Small intestine (tissue), 7 donors: ENCODE results near the gene PARD6A. TPM values are rescaled to one million over a fixed set of nuclear protein-coding genes. Genes with fewer than 3 reads are reported as not detected.

Experiments used
- DNase-seq, 2 donors: peaks; one replicate each; pipeline versions ENCODE4 v3.0.0 to v3.0.0-alpha.2; 2013
- FAIRE-seq: peaks from 2 replicates; lab custom pipeline; 2012; peaks lifted over from hg19 to GRCh38; lab: Jason Lieb, UNC
- H3K27ac ChIP-seq, 3 donors: one replicate each; pipeline ENCODE4 v1.5.1; 2013; ENCODE audit warnings: low read length in 2 of 3, mild to moderate bottlenecking in 2 of 3, control low read depth in 1 of 3, inconsistent platforms in 1 of 3, low read depth in 1 of 3, moderate library complexity in 1 of 3
- H3K27me3 ChIP-seq, 3 donors: one replicate each; pipeline ENCODE4 v1.6.1; 2013; ENCODE audit warnings: low read length in 3 of 3, inconsistent platforms in 1 of 3; ENCODE audit not compliant: control insufficient read depth in 3 of 3, insufficient read depth in 3 of 3
- H3K36me3 ChIP-seq, 3 donors: one replicate each; pipeline ENCODE4 v1.6.1; 2013; ENCODE audit warnings: low read length in 3 of 3, inconsistent platforms in 1 of 3, low read depth in 1 of 3, mild to moderate bottlenecking in 1 of 3, moderate library complexity in 1 of 3; ENCODE audit not compliant: control insufficient read depth in 3 of 3, insufficient read depth in 2 of 3
- H3K4me1 ChIP-seq, 3 donors: one replicate each; pipeline ENCODE4 v1.6.1; 2013; ENCODE audit warnings: low read length in 2 of 3, inconsistent platforms in 1 of 3, low read depth in 1 of 3, mild to moderate bottlenecking in 1 of 3, moderate library complexity in 1 of 3; ENCODE audit not compliant: control insufficient read depth in 3 of 3, insufficient read depth in 2 of 3
- H3K4me3 ChIP-seq, 3 donors: one replicate each; pipeline ENCODE4 v1.5.1; 2013; ENCODE audit warnings: low read length in 3 of 3, control low read depth in 1 of 3, inconsistent platforms in 1 of 3, low read depth in 1 of 3, mild to moderate bottlenecking in 1 of 3, moderate library complexity in 1 of 3
- H3K9me3 ChIP-seq, 2 donors: one replicate each; pipeline ENCODE4 v1.6.1; 2013; ENCODE audit warnings: low read depth in 1 of 2, low read length in 1 of 2; ENCODE audit not compliant: control insufficient read depth in 2 of 2, insufficient read depth in 1 of 2
- WGBS, 3 donors: extraction: QIAGEN DNeasy Blood & Tissue Kit; methylation state at CpG; one replicate each; pipeline ENCODE4 v1.1.7; 2013; 5-methylcytosine and 5-hydroxymethylcytosine counted together
- polyA plus RNA-seq, 4 donors: library from polyadenylated mRNA; stranded (reverse) in 3 of 4; unstranded in 1 of 4; fragments of 200-250 nt in 3 of 4; fragments of 120-200 nt in 1 of 4; gene quantifications; one replicate each; pipeline versions ENCODE4 v1.2.1 to v1.2.3, GENCODE V29; 2013
- donor health status: healthy with polysubstance abuse.
- donor health status: control.
- donor health status: control.
- donor health status: Bipolar disorder and iron deficiency.
- donor health status: healthy.

The PARD6A gene
- polyA plus RNA-seq, 4 donors, result 1.0 to 6.8 (median 2.7) TPM

- H3K4me3 ChIP-seq, result no peak overlapping the region
- DNase-seq (no peak), FAIRE-seq (no peak)
- peaks cover 4 to 90% (median 14%) of the 10 kb centered on the region in 3 donors for H3K27me3 ChIP-seq
- H3K36me3 ChIP-seq, result no peaks in the 10 kb centered on the region
- WGBS, 3 donors, result 89 to 91% (median 89%) methylated on average over 7 of the region's 7 CpGs
- no peak overlapping the region for H3K27ac ChIP-seq
- H3K4me1 ChIP-seq, result peaks cover 0 to 8% (median 0%) of the 10 kb centered on the region in 3 donors
- peaks cover 0 to 3% of the 10 kb centered on the region in 2 donors for H3K9me3 ChIP-seq
These were observed 9.7 kb upstream of the PARD6A start for GRCh38 chr16:67651039-67651438.

- FAIRE-seq (no peak), DNase-seq (no peak)
- WGBS, 3 donors, result 83 to 90% (median 87%) methylated on average over 4 of the region's 4 CpGs
- Histone ChIP-seq H3K9me3 (peaks cover 0 to 3% of the 10 kb centered on the region in 2 donors), H3K4me3 (no peak overlapping the region), H3K4me1 (peaks cover 0 to 8% (median 0%) of the 10 kb centered on the region in 3 donors), H3K27me3 (peaks cover 4 to 82% (median 13%) of the 10 kb centered on the region in 3 donors), H3K36me3 (peaks cover 0 to 4% (median 0%) of the 10 kb centered on the region in 3 donors), H3K27ac (no peak overlapping the region)
These were observed 8.9 kb upstream of the PARD6A start for GRCh38 chr16:67651847-67652246.

- Histone ChIP-seq H3K9me3 (peaks cover 0 to 3% of the 10 kb centered on the region in 2 donors), H3K27me3 (peaks cover 2 to 74% (median 13%) of the 10 kb centered on the region in 3 donors), H3K4me1 (peaks cover 0 to 8% (median 0%) of the 10 kb centered on the region in 3 donors), H3K36me3 (peaks cover 0 to 12% (median 2%) of the 10 kb centered on the region in 3 donors), H3K27ac (no peak overlapping the region), H3K4me3 (peak overlapping the region in 1 of 3 donors; percentile 45)
- WGBS, 3 donors, result 22 to 29% (median 23%) methylated on average over 13 to 59 of the region's 59 CpGs
- peak in 1 of 2 donors; percentile 47 for DNase-seq
- no peak for FAIRE-seq
These were observed 8.1 kb upstream of the PARD6A start for GRCh38 chr16:67652578-67653127.

- H3K4me1 ChIP-seq, result peaks cover 0 to 8% (median 0%) of the 10 kb centered on the region in 3 donors
- H3K27ac ChIP-seq, result no peak overlapping the region
- DNase-seq (no peak), FAIRE-seq (no peak)
- H3K27me3 ChIP-seq, result peaks cover 0 to 68% (median 13%) of the 10 kb centered on the region in 3 donors
- H3K36me3 ChIP-seq, result peaks cover 0 to 18% (median 2%) of the 10 kb centered on the region in 3 donors
- H3K9me3 ChIP-seq, result peaks cover 0 to 3% of the 10 kb centered on the region in 2 donors
- peak overlapping the region in 2 of 3 donors; percentile 25 to 45 for H3K4me3 ChIP-seq
- WGBS, 3 donors, result 13 to 35% (median 28%) methylated on average over 43 to 68 of the region's 68 CpGs
These were observed 7.5 kb upstream of the PARD6A start for GRCh38 chr16:67653128-67653788.

DNA sequence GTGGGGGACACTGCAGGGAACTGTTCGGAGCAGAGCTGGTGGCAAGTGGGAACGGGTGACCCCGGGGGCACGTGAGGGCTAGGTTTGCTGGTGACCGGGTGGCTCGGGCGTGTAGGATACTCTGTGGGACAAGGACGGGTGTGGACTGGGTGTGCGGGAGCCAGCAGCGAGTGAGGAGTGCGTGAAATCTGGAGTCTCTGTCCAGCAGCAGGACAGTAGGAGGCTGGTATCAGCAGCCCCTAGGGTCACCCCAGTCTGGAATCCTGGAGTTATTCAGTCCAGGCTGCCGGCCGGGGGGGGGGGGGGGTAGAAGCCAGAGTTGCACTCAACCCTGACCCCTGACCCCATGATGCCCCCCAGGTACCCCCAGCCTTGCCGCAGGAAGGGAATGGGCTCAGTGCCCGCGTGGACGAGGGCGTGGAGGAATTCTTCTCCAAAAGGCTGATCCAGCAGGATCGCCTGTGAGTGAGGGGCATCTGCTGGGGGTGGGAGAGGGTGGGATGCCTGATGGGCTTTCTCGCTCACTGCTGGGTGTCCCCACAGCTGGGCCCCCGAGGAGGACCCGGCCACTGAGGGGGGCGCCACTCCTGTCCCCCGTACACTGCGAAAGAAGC, 6.9 kb upstream of the PARD6A start:
- peaks cover 0 to 11% (median 0%) of the 10 kb centered on the region in 3 donors for H3K4me1 ChIP-seq
- peaks cover 0 to 62% (median 13%) of the 10 kb centered on the region in 3 donors for H3K27me3 ChIP-seq
- 25 to 46% (median 40%) methylated on average over 23 to 25 of the region's 25 CpGs for WGBS, 3 donors
- no peak for FAIRE-seq
- H3K27ac ChIP-seq, result no peak overlapping the region
- peaks cover 0 to 24% (median 2%) of the 10 kb centered on the region in 3 donors for H3K36me3 ChIP-seq
- H3K4me3 ChIP-seq, result no peak overlapping the region
- DNase-seq, result no peak
- peaks cover 0 to 3% of the 10 kb centered on the region in 2 donors for H3K9me3 ChIP-seq

DNA sequence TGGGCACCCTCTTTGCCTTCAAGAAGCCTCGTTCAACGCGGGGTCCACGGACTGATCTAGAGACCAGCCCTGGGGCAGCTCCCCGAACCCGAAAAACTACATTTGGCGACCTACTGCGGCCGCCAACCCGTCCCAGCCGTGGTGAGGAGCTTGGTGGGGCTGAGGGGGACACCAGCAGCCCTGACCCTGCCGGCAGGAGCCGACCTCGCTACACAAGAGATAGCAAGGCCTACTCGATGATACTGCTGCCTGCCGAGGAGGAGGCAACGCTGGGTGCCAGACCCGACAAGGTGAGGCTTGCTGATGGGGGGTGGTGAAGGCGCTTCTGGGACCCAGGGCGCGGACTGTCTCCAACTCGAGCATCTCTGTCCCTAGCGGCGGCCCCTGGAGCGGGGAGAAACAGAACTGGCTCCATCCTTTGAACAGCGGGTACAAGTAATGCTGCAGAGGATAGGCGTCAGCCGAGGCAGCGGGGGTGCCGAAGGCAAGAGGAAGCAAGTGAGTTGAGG, 6.3 kb upstream of the PARD6A start:
- peaks cover 0 to 3% of the 10 kb centered on the region in 2 donors for H3K9me3 ChIP-seq
- 55 to 63% (median 61%) methylated on average over 30 of the region's 30 CpGs for WGBS, 3 donors
- H3K27me3 ChIP-seq, result peaks cover 0 to 56% (median 13%) of the 10 kb centered on the region in 3 donors
- no peak for FAIRE-seq
- no peak overlapping the region for H3K4me3 ChIP-seq
- no peak overlapping the region for H3K27ac ChIP-seq
- H3K36me3 ChIP-seq, result peaks cover 0 to 27% (median 2%) of the 10 kb centered on the region in 3 donors
- DNase-seq, result no peak
- peaks cover 0 to 16% (median 0%) of the 10 kb centered on the region in 3 donors for H3K4me1 ChIP-seq

- Histone ChIP-seq H3K4me1 (peaks cover 0 to 12% (median 0%) of the 10 kb centered on the region in 3 donors), H3K4me3 (no peak overlapping the region), H3K36me3 (peaks cover 0 to 27% (median 2%) of the 10 kb centered on the region in 3 donors), H3K27ac (no peak overlapping the region), H3K9me3 (peaks cover 0 to 3% of the 10 kb centered on the region in 2 donors), H3K27me3 (peaks cover 0 to 47% (median 6%) of the 10 kb centered on the region in 3 donors)
- no peak for DNase-seq
- WGBS, 3 donors, result 62 to 73% (median 67%) methylated on average over 4 of the region's 4 CpGs
- FAIRE-seq, result no peak
These were observed 5.4 kb upstream of the PARD6A start for GRCh38 chr16:67655363-67655762.
